Gastroesophageal sphincter (tissue), 4 donors: ENCODE measurements around the gene MAP3K4. TPM values are rescaled to one million over a fixed set of nuclear protein-coding genes. Genes with fewer than 3 reads are reported as not detected.

Experiments used
- ATAC-seq: fragments of 150-250 bp; one replicate; pipeline ENCODE4 v1.9.1; 2016; ENCODE audit warnings: mild to moderate bottlenecking, moderate library complexity
- H3K27ac ChIP-seq, 4 donors: fragments of 200-600 bp; sonication (generic) in 3 of 4; 1 replicate in 3 of 4; 2 replicates in 1 of 4; pipeline ENCODE4 v1.5.1; 2016 to 2019
- H3K27me3 ChIP-seq: fragments of 200-600 bp; sonication (generic); one replicate; pipeline ENCODE4 v1.5.1; 2019
- H3K36me3 ChIP-seq, 2 donors: fragments of 200-600 bp; sonication (generic); one replicate each; pipeline ENCODE4 v1.5.1; 2019; ENCODE audit warnings: control low read depth in 1 of 2
- H3K4me1 ChIP-seq, 3 donors: fragments of 200-600 bp; sonication (generic); 1 replicate in 2 of 3; 2 replicates in 1 of 3; pipeline ENCODE4 v1.5.1; 2016 to 2019; ENCODE audit warnings: control low read depth in 2 of 3
- H3K4me3 ChIP-seq, 2 donors: fragments of 200-600 bp; sonication (generic); one replicate each; pipeline ENCODE4 v1.5.1; 2019; ENCODE audit warnings: mild to moderate bottlenecking in 1 of 2, moderate library complexity in 1 of 2
- H3K9me3 ChIP-seq, 3 donors: fragments of 200-600 bp; sonication (generic); one replicate each; pipeline ENCODE4 v1.5.1; 2017 to 2019; ENCODE audit warnings: control low read depth in 2 of 3
- EP300 ChIP-seq: sonication (generic); formaldehyde crosslinking; IDR thresholded peaks from one replicate; pipeline ENCODE4 v1.6.1; 2017; ENCODE audit warnings: antibody characterized with exemption, mild to moderate bottlenecking
- POLR2A ChIP-seq, 2 donors: fragments of 450-650 bp; IDR thresholded peaks; one replicate each; pipeline ENCODE4 v1.6.1; 2017; ENCODE audit warnings: antibody characterized with exemption in 2 of 2, mild to moderate bottlenecking in 2 of 2, moderate library complexity in 1 of 2
- POLR2AphosphoS5 ChIP-seq: sonication (generic); formaldehyde crosslinking; IDR thresholded peaks from one replicate; pipeline ENCODE4 v1.6.1; 2017; ENCODE audit warnings: antibody characterized with exemption
- WGBS, 2 donors: methylation state at CpG; one replicate each; pipeline ENCODE4 v1.1.5; 2018; ENCODE audit warnings: low coverage in 1 of 2; 5-methylcytosine and 5-hydroxymethylcytosine counted together
- total RNA-seq, 4 donors: library from RNA; depleted of rRNA; stranded (reverse); fragments of >200 nt; gene quantifications; one replicate each; pipeline ENCODE4 v1.1.0, GENCODE V29; 2016
- TF ChIP-seq, protein P1 (sequence below), 4 experiments: fragments of 200-600 bp in 2 of 4; fragments of 450-650 bp in 2 of 4; sonication (generic) in 1 of 4; IDR thresholded peaks; one replicate each; pipeline ENCODE4 v1.5.1; 2017 to 2019; ENCODE audit warnings: antibody characterized with exemption in 4 of 4, mild to moderate bottlenecking in 2 of 4, moderate library complexity in 2 of 4

Gene MAP3K4
- total RNA-seq, 4 donors from 2014 or later = 23.0 to 29.3 (median 26.8) TPM

- Histone ChIP-seq H3K27ac (peak overlapping the region in 1 of 4 donors; percentile 25), H3K9me3 (no peaks in the 10 kb centered on the region), H3K4me3 (no peak overlapping the region), H3K36me3 (no peaks in the 10 kb centered on the region), H3K27me3 (no peaks in the 10 kb centered on the region), H3K4me1 (peaks cover 2 to 42% (median 12%) of the 10 kb centered on the region in 3 donors)
- ATAC-seq = no peak
- WGBS, 2 donors = 9 to 42% methylated on average over 1 to 8 of the region's 8 CpGs
- TF ChIP-seq POLR2A (IDR thresholded peaks at IDR 0.05) (no peak), POLR2AphosphoS5 (no peak), EP300 (no peak)
- TF ChIP-seq, protein P1, sequence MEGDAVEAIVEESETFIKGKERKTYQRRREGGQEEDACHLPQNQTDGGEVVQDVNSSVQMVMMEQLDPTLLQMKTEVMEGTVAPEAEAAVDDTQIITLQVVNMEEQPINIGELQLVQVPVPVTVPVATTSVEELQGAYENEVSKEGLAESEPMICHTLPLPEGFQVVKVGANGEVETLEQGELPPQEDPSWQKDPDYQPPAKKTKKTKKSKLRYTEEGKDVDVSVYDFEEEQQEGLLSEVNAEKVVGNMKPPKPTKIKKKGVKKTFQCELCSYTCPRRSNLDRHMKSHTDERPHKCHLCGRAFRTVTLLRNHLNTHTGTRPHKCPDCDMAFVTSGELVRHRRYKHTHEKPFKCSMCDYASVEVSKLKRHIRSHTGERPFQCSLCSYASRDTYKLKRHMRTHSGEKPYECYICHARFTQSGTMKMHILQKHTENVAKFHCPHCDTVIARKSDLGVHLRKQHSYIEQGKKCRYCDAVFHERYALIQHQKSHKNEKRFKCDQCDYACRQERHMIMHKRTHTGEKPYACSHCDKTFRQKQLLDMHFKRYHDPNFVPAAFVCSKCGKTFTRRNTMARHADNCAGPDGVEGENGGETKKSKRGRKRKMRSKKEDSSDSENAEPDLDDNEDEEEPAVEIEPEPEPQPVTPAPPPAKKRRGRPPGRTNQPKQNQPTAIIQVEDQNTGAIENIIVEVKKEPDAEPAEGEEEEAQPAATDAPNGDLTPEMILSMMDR (IDR thresholded peaks at IDR 0.05) = no peak
These were observed 20.2 kb downstream of the MAP3K4 start for GRCh38 chr6:161011492-161012480.

GRCh38 chr6:161013695-161014094, 22.1 kb downstream of the MAP3K4 start:
- H3K4me3 ChIP-seq = no peak overlapping the region
- TF ChIP-seq EP300 (no peak), POLR2AphosphoS5 (no peak), POLR2A (IDR thresholded peaks at IDR 0.05) (no peak)
- TF ChIP-seq, protein P1 (IDR thresholded peaks at IDR 0.05) = no peak
- ATAC-seq = no peak
- no peaks in the 10 kb centered on the region for H3K27me3 ChIP-seq
- no peak overlapping the region for H3K27ac ChIP-seq
- H3K9me3 ChIP-seq = no peaks in the 10 kb centered on the region
- peaks cover 2 to 42% (median 12%) of the 10 kb centered on the region in 3 donors for H3K4me1 ChIP-seq
- no peaks in the 10 kb centered on the region for H3K36me3 ChIP-seq
- WGBS, 2 donors = 93 to 100% methylated on average over 2 to 3 of the region's 4 CpGs

GRCh38 chr6:161017766-161018564, 26.4 kb downstream of the MAP3K4 start:
- peaks cover 0 to 9% (median 0%) of the 10 kb centered on the region in 3 donors for H3K4me1 ChIP-seq
- no peak overlapping the region for H3K4me3 ChIP-seq
- 84 to 85% methylated on average over 4 to 5 of the region's 5 CpGs for WGBS, 2 donors
- H3K9me3 ChIP-seq = no peaks in the 10 kb centered on the region
- H3K27me3 ChIP-seq = no peaks in the 10 kb centered on the region
- TF ChIP-seq EP300 (no peak), POLR2AphosphoS5 (no peak), POLR2A (IDR thresholded peaks at IDR 0.05) (no peak)
- TF ChIP-seq, protein P1 (IDR thresholded peaks at IDR 0.05) = no peak
- ATAC-seq = no peak
- no peaks in the 10 kb centered on the region for H3K36me3 ChIP-seq
- no peak overlapping the region for H3K27ac ChIP-seq

DNA sequence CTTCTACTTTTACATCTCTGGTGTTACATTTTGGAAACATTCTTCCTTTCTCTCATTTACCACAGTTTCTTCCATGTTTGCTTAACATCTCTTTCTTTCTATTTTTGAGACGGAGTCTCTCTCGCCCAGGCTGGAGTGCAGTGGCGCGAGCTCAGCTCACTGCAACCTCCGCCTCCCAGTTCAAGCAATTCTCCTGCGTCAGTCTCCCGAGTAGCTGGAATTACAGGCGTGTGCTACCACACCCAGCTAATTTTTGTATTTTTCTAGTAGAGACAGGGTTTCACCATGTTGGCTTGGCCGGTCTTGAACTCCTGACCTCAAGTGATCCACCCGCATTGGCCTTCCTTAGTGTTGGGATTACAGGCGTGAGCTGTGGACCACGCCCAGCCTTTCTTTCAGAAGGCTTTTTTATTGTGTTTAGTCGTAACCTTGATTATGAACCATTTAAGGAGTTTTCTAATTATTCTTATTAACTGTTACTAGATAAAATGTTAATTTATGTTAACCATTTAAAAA, 27.8 kb downstream of the MAP3K4 start:
- 85 to 94% methylated on average over 4 to 13 of the region's 13 CpGs for WGBS, 2 donors
- Histone ChIP-seq H3K36me3 (no peaks in the 10 kb centered on the region), H3K27ac (no peak overlapping the region), H3K27me3 (no peaks in the 10 kb centered on the region), H3K4me1 (no peaks in the 10 kb centered on the region), H3K9me3 (no peaks in the 10 kb centered on the region), H3K4me3 (no peak overlapping the region)
- ATAC-seq = no peak
- TF ChIP-seq EP300 = no peak
- TF ChIP-seq, protein P1 (IDR thresholded peaks at IDR 0.05) = no peak
- no peak for TF ChIP-seq POLR2AphosphoS5
- TF ChIP-seq POLR2A (IDR thresholded peaks at IDR 0.05) = no peak
